IMR-90 (cell line): Measurements from ENCODE around the gene CFAP210. TPM values are rescaled to one million over a fixed set of nuclear protein-coding genes. Genes with fewer than 3 reads are reported as not detected.

Source experiments
- ATAC-seq: fragments of 200-7000 bp; cut with Tn5 transposase; 2 replicates; pipeline ENCODE4 v1.9.1; 2020; ENCODE audit warnings: low read depth, mild to moderate bottlenecking, moderate library complexity
- BruUV-seq: library from RNA; stranded (reverse); fragments of 400-500 nt; replicated peaks from 2 replicates; lab custom pipeline; 2021; lab: Mats Ljungman, UMichigan
- CTCF ChIA-PET: fragments of 300-600 bp; formaldehyde crosslinking; extraction: SDS; loops from one replicate; lab custom pipeline; 2021; ENCODE audit warnings: antibody characterized with exemption; lab: Yijun Ruan, JAX
- POLR2A ChIA-PET: fragments of 300-600 bp; sonication (Branson Sonifier 250); formaldehyde crosslinking; loops from one replicate; lab custom pipeline; 2022; ENCODE audit warnings: antibody characterized with exemption; ENCODE audit not compliant: unreplicated experiment; lab: Charles Lee
- DNase-seq: peaks from one replicate; pipeline ENCODE4 v3.0.0; 2013
- H2AFZ ChIP-seq: replicated peaks from 2 replicates; pipeline ENCODE3; 2013; ENCODE audit warnings: low read length, mild to moderate bottlenecking; ENCODE audit not compliant: poor library complexity
- H2AK5ac ChIP-seq: 2 replicates; pipeline ENCODE4 v1.6.1; 2013; ENCODE audit warnings: low read depth, low read length, inconsistent platforms
- H2AK9ac ChIP-seq: replicated peaks from 2 replicates; pipeline ENCODE3; 2013; ENCODE audit warnings: mild to moderate bottlenecking, low read depth, low read length, moderate library complexity; ENCODE audit not compliant: poor library complexity
- H2BK120ac ChIP-seq: 2 replicates; pipeline ENCODE4 v1.6.1; 2013; ENCODE audit warnings: low read depth, low read length, inconsistent platforms
- H2BK15ac ChIP-seq: 3 replicates; pipeline ENCODE4 v1.6.1; 2013; ENCODE audit warnings: low read depth, low read length, inconsistent platforms
- H2BK20ac ChIP-seq: 2 replicates; pipeline ENCODE4 v1.6.1; 2013; ENCODE audit warnings: low read depth, mild to moderate bottlenecking, inconsistent platforms, low read length, moderate library complexity
- H2BK5ac ChIP-seq: 2 replicates; pipeline ENCODE4 v1.6.1; 2013; ENCODE audit warnings: mild to moderate bottlenecking, low read depth, low read length, inconsistent platforms; ENCODE audit not compliant: poor library complexity, severe bottlenecking
- H3K14ac ChIP-seq: replicated peaks from 2 replicates; pipeline ENCODE4 v1.6.1; 2013; ENCODE audit warnings: low read depth, low read length, inconsistent platforms
- H3K18ac ChIP-seq: 2 replicates; pipeline ENCODE4 v1.6.1; 2013; ENCODE audit warnings: low read depth, low read length, control low read depth
- H3K23ac ChIP-seq: 2 replicates; pipeline ENCODE4 v1.6.1; 2013; ENCODE audit warnings: low read depth, low read length, inconsistent platforms
- H3K27ac ChIP-seq: 2 replicates; pipeline ENCODE4 v1.5.1; 2013; ENCODE audit warnings: mild to moderate bottlenecking, control low read depth, low read length; ENCODE audit not compliant: insufficient read depth
- H3K27me3 ChIP-seq: 2 replicates; pipeline ENCODE4 v1.6.1; 2013; ENCODE audit warnings: low read length; ENCODE audit not compliant: control insufficient read depth, insufficient read depth
- H3K36me3 ChIP-seq: 2 replicates; pipeline ENCODE4 v1.6.1; 2013; ENCODE audit warnings: low read length, mixed read lengths; ENCODE audit not compliant: control insufficient read depth, insufficient read depth
- H3K4ac ChIP-seq: 2 replicates; pipeline ENCODE4 v1.6.1; 2013; ENCODE audit warnings: low read depth, low read length, inconsistent platforms
- H3K4me1 ChIP-seq: 2 replicates; pipeline ENCODE4 v1.6.1; 2013; ENCODE audit warnings: low read length, mixed read lengths; ENCODE audit not compliant: control insufficient read depth, insufficient read depth
- H3K4me2 ChIP-seq: 2 replicates; pipeline ENCODE4 v1.6.1; 2013; ENCODE audit warnings: low read depth, mild to moderate bottlenecking, control low read depth, low read length, moderate library complexity
- H3K4me3 ChIP-seq: 2 replicates; pipeline ENCODE4 v1.5.1; 2013; ENCODE audit warnings: low read depth, mild to moderate bottlenecking, control low read depth, low read length, moderate library complexity; ENCODE audit not compliant: insufficient read depth
- H3K56ac ChIP-seq: 2 replicates; pipeline ENCODE4 v1.6.1; 2013; ENCODE audit warnings: low read length, inconsistent platforms; ENCODE audit not compliant: insufficient read depth; ENCODE audit errors: extremely low read depth
- H3K79me1 ChIP-seq, 2 experiments: 2 replicates each; pipeline ENCODE4 v1.6.1; 2013; ENCODE audit warnings: low read length in 2 of 2, inconsistent platforms in 1 of 2, low read depth in 1 of 2
- H3K9ac ChIP-seq: 2 replicates; pipeline ENCODE4 v1.6.1; 2013; ENCODE audit warnings: low read depth, low read length, control low read depth
- H3K9me1 ChIP-seq: 2 replicates; pipeline ENCODE4 v1.6.1; 2013; ENCODE audit warnings: low read length, inconsistent platforms; ENCODE audit not compliant: insufficient read depth
- H3K9me3 ChIP-seq: 2 replicates; pipeline ENCODE4 v1.6.1; 2013; ENCODE audit warnings: low read length; ENCODE audit not compliant: control insufficient read depth, insufficient read depth
- H4K20me1 ChIP-seq: 2 replicates; pipeline ENCODE4 v1.6.1; 2013; ENCODE audit warnings: low read length, inconsistent platforms; ENCODE audit not compliant: insufficient read depth
- H4K5ac ChIP-seq: 2 replicates; pipeline ENCODE4 v1.6.1; 2013; ENCODE audit warnings: mild to moderate bottlenecking, low read depth, low read length, control low read depth
- H4K8ac ChIP-seq, 2 experiments: 2 replicates each; pipeline ENCODE4 v1.6.1; 2013; ENCODE audit warnings: low read depth in 2 of 2, low read length in 2 of 2, control low read depth in 1 of 2, inconsistent platforms in 1 of 2
- H4K91ac ChIP-seq: 2 replicates; pipeline ENCODE4 v1.6.1; 2013; ENCODE audit warnings: low read depth, low read length, inconsistent platforms; ENCODE audit not compliant: insufficient read depth
- BHLHE40 ChIP-seq: fragments of 150-350 bp; IDR thresholded peaks from 2 replicates; pipeline ENCODE4 v1.6.1; 2016; ENCODE audit warnings: mild to moderate bottlenecking, low read depth, low read length
- CEBPB ChIP-seq: IDR thresholded peaks from 2 replicates; pipeline ENCODE4 v1.6.1; 2012; ENCODE audit warnings: low read depth, low read length, improper control_type of control experiment
- CHD1 ChIP-seq: IDR thresholded peaks from 2 replicates; pipeline ENCODE4 v1.6.1; 2012; ENCODE audit warnings: low read depth, low read length, improper control_type of control experiment
- ELK1 ChIP-seq: fragments of 150-350 bp; IDR thresholded peaks from 2 replicates; pipeline ENCODE4 v1.6.1; 2016; ENCODE audit warnings: low read depth, mild to moderate bottlenecking, low read length, moderate library complexity, borderline replicate concordance
- FOS ChIP-seq: fragments of 150-350 bp; IDR thresholded peaks from 2 replicates; pipeline ENCODE4 v1.6.1; 2016; ENCODE audit warnings: low read depth, low read length
- MAFK ChIP-seq: IDR thresholded peaks from 2 replicates; pipeline ENCODE4 v1.6.1; 2012; ENCODE audit warnings: low read depth, low read length, improper control_type of control experiment
- MAZ ChIP-seq: IDR thresholded peaks from 2 replicates; pipeline ENCODE4 v1.6.1; 2012; ENCODE audit warnings: low read depth, mild to moderate bottlenecking, low read length, improper control_type of control experiment, moderate library complexity, borderline replicate concordance
- MXI1 ChIP-seq: IDR thresholded peaks from 2 replicates; pipeline ENCODE4 v1.6.1; 2012; ENCODE audit warnings: low read depth, mild to moderate bottlenecking, low read length, moderate library complexity, borderline replicate concordance
- NFE2L2 ChIP-seq: fragments of 150-350 bp; IDR thresholded peaks from 2 replicates; pipeline ENCODE4 v1.6.1; 2016; ENCODE audit warnings: low read depth, mild to moderate bottlenecking, low read length
- POLR2A ChIP-seq: IDR thresholded peaks from 2 replicates; pipeline ENCODE4 v1.6.1; 2012; ENCODE audit warnings: mild to moderate bottlenecking, low read depth, low read length
- RAD21 ChIP-seq: IDR thresholded peaks from 2 replicates; pipeline ENCODE4 v1.6.1; 2012; ENCODE audit warnings: low read length, improper control_type of control experiment
- RCOR1 ChIP-seq: IDR thresholded peaks from 2 replicates; pipeline ENCODE4 v1.6.1; 2012; ENCODE audit warnings: mild to moderate bottlenecking, low read length, improper control_type of control experiment; ENCODE audit not compliant: insufficient replicate concordance
- RFX5 ChIP-seq: IDR thresholded peaks from 2 replicates; pipeline ENCODE4 v1.8.0; 2012; ENCODE audit warnings: low read depth, mild to moderate bottlenecking, low read length, moderate library complexity
- SMC3 ChIP-seq: fragments of 150-350 bp; IDR thresholded peaks from 2 replicates; pipeline ENCODE4 v1.6.1; 2016; ENCODE audit warnings: low read depth, mild to moderate bottlenecking, antibody characterized with exemption, low read length, moderate library complexity
- WGBS, 2 experiments: methylation state at CpG; one replicate each; pipeline versions ENCODE4 v1.1.5 to v1.1.7; 2013; ENCODE audit warnings: missing lambda C conversion rate in 2 of 2; ENCODE audit not compliant: insufficient read length in 1 of 2; ENCODE audit errors: extremely low coverage in 2 of 2; 5-methylcytosine and 5-hydroxymethylcytosine counted together
- dilution Hi-C: fragments of 300-500 bp; cut with HindIII; formaldehyde crosslinking; loops from one replicate; pipeline ENCODE4 v1.14.3; 2018; ENCODE audit warnings: low sequenced_read_pairs; ENCODE audit not compliant: unreplicated experiment
- in situ Hi-C: fragments of 300-500 bp; cut with MboI; formaldehyde crosslinking; loops from 3 replicates; pipeline ENCODE4 v1.14.3; 2019; ENCODE audit warnings: low sequenced_read_pairs, inconsistent platforms, mixed read lengths
- intact Hi-C: fragments of 100-400 bp; cut with micrococcal nuclease; formaldehyde crosslinking; loops from 2 replicates; pipeline ENCODE4 v1.10.0; 2022
- polyA plus RNA-seq, 3 experiments: library from polyadenylated mRNA; depleted of rRNA; stranded (reverse); fragments of >200 nt; gene quantifications; 2 replicates each; pipeline ENCODE4 v1.2.3, GENCODE V29; 2012; ENCODE audit warnings: low replicate concordance in 1 of 3
- total RNA-seq: library from RNA; depleted of rRNA; stranded (reverse); fragments of >200 nt; gene quantifications from 2 replicates; pipeline ENCODE4 v1.2.3, GENCODE V29; 2012
- TF ChIP-seq, protein P1 (sequence below): conservative IDR thresholded peaks from 2 replicates; pipeline ENCODE4 v1.5.1; 2012; ENCODE audit warnings: mild to moderate bottlenecking, low read depth, low read length, improper control_type of control experiment
- TF ChIP-seq, protein P2 (sequence below): fragments of 150-350 bp; IDR thresholded peaks from 2 replicates; pipeline ENCODE4 v1.6.1; 2017; ENCODE audit warnings: mild to moderate bottlenecking, antibody characterized with exemption, low read length, low read depth

Gene CFAP210
- total and polyA plus RNA-seq, 2 of the 4 experiments (the other 2 are of a cell fraction): not detected

DNA sequence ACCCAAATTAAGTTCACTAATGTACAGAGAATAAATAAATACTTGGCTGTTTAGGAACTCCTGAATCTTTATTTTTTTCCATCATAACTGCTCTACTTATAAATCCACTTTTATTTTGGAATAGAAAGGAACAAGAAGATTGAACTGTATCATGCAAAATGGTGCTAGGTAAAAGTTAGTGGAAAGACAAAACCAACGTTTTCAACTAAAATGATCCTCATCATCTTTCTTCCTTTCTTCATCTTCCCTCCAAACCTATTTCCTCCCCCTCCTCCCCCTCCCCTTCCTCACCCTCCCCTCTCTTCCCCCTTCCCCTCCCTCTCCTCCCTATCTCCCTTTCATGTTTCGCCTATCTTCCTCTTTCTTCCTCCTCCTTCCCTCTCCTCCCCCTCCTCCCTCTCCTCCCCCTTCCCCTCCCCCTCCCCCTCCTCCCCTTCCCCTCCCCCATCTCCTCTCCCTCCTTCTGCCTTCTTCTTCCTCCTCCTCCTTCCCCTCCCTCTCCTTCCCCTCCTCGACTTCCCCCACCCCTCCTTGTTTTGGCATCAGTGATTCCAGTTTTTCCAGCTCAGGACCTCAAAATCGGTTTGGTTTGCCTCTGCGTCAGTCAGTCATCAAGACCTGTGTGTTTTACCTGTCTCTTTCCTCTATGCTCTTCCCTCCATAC, 44.5 kb upstream of the CFAP210 start:
- Histone ChIP-seq H4K8ac (no peak overlapping the region), H3K36me3 (peaks cover 4% of the 10 kb centered on the region; the same call in 1 of the 2 replicates), H3K27me3 (no peaks in the 10 kb centered on the region), H2BK120ac (no peak overlapping the region), H3K27ac (no peak overlapping the region), H4K91ac (no peak overlapping the region), H3K4me3 (no peak overlapping the region), H3K9me3 (no peaks in the 10 kb centered on the region), H2BK5ac (no peak overlapping the region), H3K14ac (no peak overlapping the region), H3K9me1 (no peaks in the 10 kb centered on the region), H3K4me2 (no peak overlapping the region), H3K79me1 (peaks cover 0 to 4% of the 10 kb centered on the region in 2 experiments; a peak in 1 of 4 replicates), H3K4me1 (no peaks in the 10 kb centered on the region), H2AK9ac (no peak overlapping the region), H2AK5ac (no peak overlapping the region), H3K18ac (no peak overlapping the region), H4K20me1 (no peaks in the 10 kb centered on the region), H2AFZ (no peak overlapping the region), H3K23ac (no peak overlapping the region), H3K4ac (no peak overlapping the region), H3K56ac (no peak overlapping the region), H2BK15ac (no peak overlapping the region), H3K9ac (no peak overlapping the region), H4K5ac (no peak overlapping the region), H2BK20ac (no peak overlapping the region)
- dilution Hi-C loops: no loop called here
- TF ChIP-seq BHLHE40 (no peak), NFE2L2 (no peak), FOS (no peak), POLR2A (no peak), MAFK (no peak), CHD1 (no peak), MAZ (no peak), SMC3 (no peak), RFX5 (no peak), CEBPB (no peak), RCOR1 (no peak), ELK1 (no peak), RAD21 (no peak), MXI1 (no peak)
- TF ChIP-seq, protein P1, sequence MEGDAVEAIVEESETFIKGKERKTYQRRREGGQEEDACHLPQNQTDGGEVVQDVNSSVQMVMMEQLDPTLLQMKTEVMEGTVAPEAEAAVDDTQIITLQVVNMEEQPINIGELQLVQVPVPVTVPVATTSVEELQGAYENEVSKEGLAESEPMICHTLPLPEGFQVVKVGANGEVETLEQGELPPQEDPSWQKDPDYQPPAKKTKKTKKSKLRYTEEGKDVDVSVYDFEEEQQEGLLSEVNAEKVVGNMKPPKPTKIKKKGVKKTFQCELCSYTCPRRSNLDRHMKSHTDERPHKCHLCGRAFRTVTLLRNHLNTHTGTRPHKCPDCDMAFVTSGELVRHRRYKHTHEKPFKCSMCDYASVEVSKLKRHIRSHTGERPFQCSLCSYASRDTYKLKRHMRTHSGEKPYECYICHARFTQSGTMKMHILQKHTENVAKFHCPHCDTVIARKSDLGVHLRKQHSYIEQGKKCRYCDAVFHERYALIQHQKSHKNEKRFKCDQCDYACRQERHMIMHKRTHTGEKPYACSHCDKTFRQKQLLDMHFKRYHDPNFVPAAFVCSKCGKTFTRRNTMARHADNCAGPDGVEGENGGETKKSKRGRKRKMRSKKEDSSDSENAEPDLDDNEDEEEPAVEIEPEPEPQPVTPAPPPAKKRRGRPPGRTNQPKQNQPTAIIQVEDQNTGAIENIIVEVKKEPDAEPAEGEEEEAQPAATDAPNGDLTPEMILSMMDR: no peak
- TF ChIP-seq, protein P2, sequence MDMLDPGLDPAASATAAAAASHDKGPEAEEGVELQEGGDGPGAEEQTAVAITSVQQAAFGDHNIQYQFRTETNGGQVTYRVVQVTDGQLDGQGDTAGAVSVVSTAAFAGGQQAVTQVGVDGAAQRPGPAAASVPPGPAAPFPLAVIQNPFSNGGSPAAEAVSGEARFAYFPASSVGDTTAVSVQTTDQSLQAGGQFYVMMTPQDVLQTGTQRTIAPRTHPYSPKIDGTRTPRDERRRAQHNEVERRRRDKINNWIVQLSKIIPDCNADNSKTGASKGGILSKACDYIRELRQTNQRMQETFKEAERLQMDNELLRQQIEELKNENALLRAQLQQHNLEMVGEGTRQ: no peak
- DNase-seq (no peak), ATAC-seq (no peak)
- no TSS peak for BruUV-seq
- WGBS, 2 experiments: no CpG with 5 or more reads among the region's 5 CpGs
- ChIA-PET POLR2A (no interaction called here), CTCF (no interaction called here)
- intact Hi-C loops: no loop called here
- in situ Hi-C loops: no loop called here
